GM15510 (cell line): ENCODE results near the gene NDUFV1.

Experiments
- POLR2A ChIP-seq: IDR thresholded peaks from 3 replicates; pipeline ENCODE4 v1.6.1; 2011; ENCODE audit warnings: borderline replicate concordance; ENCODE audit not compliant: insufficient read length; ENCODE audit errors: extremely low read depth

The NDUFV1 gene

DNA sequence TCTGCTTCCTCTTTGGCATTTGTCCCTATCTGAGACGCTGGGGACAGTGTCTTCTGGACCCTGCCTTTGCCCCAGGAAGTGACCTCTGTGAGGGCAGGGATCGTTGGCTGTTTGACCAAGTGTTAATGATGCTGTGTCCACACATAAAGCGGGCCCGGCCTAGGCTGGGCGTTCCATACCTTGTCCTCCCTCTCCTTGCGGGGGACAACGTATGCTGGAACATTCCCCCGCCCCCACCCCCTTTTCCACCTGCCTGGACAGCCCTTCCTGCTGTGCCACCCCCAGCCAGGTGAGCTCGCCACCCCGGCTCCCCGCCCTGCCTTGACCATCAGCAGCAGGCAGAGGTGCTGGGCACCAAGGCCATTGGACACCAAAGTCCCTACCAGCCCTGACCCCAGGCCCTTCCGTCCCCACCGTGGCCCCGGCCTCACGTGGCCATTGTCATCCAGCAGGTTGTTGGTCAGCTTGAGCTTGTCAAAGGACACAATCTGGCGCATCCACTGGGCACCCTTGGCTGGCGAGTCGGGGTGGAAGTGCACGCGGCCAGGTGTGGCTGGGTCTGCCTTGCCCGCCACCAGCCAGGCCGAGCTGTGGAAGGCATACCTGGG, 27.1 kb downstream of the NDUFV1 start:
- no peak for TF ChIP-seq POLR2A

DNA sequence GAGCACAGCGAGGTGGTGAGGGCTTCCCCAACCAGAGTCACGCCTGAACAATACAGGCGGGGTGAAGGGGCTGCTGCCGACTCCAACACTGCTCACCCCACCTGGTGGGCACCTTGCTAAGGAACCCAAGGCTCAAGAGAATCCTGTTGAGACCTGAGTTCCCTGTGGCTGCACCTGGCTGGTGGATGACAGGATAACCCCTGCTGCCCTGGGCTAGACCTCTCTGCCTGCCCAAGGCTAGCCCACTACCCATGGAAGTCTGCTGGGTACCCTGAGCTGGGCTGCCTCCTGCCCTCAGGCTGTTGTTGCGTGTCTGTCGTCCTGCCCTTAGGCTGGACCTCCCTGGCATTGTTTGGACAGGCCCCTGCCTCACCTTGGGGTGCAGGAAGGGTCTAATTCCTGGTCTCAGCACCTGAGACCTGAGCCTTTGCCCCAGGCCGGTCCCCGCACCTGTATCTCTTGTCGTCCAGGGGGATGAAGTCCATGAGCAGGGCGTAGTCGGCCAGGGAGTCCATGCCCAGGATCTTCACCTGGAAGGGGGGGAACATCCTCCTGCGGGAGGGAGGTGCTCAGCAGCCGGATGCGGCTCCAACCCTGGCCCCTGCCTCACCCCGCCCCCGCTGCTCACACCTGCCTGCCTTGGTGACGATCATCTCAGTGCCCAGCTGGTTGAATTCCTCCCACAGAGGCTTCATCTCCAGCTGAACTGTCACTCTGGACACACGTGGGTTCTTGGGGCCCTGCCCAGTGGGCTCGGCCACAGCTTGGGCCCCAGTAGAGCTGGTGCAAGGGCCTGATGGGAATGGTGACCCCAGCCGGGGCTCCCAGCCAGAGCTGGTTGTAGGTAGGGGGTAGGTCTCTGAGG, 27.9 kb downstream of the NDUFV1 start:
- no peak for TF ChIP-seq POLR2A

DNA sequence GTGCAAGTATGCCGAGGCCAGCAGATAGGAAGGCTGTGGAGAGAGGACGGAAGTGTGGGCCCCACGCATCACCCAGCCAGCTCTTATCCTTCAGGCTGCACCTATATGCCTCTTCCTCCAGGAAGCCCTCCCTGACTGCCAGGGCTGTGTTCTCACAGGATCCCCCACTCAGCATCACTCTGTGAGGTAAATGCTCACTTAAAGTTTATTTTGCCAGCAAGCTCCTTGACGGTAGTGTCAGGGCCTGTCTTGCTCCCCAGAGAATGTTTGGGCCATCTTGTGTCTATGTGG, 28.4 kb downstream of the NDUFV1 start:
- TF ChIP-seq POLR2A: no peak

DNA sequence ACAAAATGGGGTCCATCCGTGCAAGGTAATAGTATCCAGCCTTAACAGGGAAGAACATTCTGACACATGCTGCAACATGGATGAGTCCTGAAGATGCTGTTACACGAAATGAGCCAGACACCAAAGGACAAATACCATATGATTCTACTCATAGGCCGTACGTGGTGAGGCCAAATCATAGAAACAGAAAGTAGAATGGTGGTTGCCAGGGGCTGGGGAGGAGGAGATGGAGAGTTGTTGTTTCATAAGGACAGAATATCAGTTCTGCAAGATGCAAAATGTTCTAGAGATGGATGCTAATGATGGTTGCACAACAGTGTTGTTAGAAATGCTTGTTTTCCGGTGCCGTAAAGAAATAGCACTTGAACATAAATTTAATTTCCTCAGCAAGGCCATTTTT, 30.2 kb downstream of the NDUFV1 start:
- TF ChIP-seq POLR2A: no peak

DNA sequence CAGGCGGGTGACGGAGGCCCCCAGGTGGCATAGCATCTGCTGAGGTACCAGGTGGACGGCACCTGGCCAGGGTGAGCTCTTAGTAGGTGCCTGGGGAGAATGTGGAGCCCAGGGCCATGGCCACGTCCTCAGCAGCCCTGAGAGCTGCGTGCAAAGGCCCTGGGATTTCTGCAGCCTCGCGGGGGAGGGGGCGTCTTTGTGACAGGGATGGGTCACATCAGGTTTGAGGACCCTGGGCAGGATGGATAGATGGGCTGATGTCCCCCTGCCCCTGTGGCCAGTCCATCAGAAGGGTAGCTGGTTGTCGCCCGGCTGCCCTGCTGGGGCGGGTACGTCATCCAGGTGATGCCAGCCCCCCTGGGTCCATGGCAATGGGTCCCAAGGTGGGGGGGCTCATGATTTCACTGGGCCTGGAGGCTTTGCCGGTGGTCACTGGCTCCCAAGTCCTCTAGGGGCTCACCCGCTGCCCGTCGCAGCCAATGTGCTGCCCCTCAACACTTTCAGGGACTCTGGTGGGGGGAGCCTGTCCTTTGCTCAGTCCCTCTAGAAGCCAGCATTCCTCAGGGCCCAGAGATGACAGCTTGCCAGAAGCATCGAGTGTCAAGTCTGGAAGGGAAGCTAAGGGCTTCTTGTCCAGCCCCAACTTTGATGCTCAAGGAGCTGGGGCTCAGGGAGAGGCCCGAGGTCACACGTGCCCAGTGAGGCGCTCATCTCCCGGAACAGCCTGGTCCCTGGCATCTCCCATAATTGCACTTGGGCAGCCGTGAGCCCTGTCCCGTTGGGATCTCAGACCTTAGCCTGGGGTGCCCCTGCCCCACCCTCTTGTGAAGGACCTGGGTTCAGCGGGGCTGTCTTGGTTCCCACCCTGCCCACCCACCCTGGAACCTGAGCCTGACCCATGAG, 32.0 kb downstream of the NDUFV1 start:
- no peak for TF ChIP-seq POLR2A

DNA sequence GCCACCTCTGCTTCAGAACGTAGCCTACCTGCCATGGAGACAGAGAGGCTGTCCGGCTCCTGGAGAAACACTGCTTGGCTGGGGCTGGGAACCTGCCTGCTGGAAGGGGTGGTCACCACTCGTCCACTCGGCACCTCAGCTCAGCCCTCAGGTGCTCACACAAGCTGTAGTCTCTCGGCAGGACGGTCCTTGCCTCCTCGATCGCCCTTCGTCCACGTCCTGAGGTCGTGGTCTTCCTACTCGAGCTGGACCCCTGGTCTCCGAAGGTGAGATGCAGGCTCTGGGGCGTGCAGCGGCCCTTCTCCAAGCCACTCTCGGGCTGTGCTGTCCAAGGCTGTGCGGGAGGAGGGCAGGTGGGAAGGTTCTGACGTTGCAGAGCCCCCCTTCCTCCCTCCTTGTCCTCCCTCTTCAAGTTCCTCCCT, 32.7 kb downstream of the NDUFV1 start, which contains the start of gene TBX10:
Gene TBX10 (minus strand): TSS at position 326 of the 422 bp plus-strand sequence. CDS start 291 bp downstream, at position 35.
- no peak for TF ChIP-seq POLR2A

DNA sequence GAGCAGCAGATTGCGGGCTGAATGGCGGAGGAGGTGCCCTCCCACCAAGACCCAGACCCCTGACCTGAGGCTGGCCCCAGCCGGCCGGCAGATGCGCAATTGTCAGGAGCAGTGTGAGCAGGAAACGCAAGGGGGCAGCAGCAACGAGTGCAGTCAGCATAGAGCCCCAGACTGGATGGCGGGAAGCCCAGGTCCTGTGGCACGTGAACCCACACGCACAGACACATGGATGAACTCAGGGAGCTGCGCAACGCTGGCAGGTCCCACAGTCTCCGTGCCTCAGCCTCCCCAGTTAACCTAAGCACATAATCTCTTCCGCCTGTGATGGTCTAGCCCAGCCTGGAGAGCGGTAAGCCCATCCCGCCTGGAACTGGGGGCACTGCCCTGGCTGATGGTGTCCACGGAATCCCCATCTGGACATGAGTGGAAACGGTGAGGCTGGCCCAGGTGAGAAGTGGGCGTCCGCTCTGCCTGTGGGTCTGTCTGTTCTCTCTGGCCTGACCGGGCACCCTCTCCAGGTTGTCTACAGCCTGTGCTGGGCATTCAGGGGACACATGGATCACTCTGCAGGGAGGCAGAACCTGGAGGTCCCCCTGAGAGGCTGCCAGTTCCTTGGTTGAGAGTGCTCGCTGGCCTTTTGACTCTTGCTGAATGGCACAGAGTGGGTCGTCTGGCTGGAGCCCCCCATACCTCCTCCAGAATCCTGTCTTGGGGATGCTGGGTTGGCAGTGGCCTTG, 33.5 kb downstream of the NDUFV1 start:
- no peak for TF ChIP-seq POLR2A

DNA sequence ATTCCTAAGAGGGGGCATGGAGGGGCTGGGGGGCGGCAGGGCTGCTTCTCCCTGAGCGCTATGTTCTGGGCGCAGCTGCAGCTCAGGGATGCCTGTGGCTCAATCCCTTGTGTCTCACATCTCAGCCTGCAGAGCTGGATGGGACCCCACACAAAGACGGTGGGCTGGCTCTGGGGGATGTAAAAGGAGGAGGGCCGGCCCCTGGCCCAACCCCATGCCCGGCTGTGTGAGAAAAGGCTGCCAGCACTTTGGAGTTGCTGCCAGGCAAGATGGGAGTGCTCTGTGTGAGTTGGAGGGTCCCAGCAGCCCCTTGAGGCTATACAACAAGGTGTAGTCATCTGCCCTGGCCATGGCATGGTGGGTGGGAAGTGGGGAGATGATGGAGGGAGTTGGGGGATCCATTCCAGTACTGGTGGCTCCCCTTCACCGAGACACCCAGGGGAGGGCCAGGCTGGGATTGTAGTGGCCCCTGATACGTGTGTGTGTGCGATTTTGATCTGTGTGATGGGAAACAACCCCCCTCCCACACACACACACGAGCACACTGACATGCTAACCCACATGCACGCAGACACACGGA, 34.1 kb downstream of the NDUFV1 start:
- no peak for TF ChIP-seq POLR2A

DNA sequence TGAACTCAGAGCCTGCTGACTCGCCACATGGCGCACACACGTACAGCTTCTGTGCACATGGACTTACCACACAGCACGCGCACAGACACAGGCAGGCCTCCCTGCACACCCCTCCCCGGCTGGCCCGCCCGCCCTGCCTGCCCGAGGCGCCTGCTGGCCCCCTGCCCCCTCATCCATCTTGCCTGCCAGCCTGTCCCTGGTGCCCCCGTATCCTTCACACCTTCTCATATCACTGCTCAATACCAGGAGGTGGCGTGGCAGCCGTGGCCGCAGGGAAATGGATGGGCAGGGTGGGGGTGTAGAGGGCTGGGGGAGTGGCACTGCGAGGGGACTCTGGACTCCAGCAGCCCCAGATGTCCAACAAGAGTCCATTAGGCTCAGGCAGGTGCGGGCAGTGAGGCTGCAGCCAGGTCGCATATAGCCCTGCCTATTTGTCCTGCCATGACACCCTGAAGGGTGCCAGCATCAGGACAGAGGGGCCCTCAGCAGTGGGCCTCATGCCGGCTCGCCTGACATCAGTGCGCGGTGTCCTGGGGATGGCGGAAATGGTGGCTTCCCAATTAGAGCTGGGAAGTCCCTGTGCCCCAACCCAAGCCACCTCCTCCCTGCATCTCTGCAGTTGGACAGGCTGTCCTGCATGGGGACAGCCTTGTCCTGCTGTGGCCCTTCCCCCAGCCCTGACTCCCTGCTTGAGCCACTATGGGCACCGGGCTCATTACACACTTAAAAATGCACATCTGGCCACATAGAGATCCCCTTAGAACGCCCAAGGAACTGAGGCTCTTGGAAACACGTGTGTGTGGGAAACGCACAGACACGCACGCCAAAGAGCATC, 34.8 kb downstream of the NDUFV1 start:
- TF ChIP-seq POLR2A: no peak

DNA sequence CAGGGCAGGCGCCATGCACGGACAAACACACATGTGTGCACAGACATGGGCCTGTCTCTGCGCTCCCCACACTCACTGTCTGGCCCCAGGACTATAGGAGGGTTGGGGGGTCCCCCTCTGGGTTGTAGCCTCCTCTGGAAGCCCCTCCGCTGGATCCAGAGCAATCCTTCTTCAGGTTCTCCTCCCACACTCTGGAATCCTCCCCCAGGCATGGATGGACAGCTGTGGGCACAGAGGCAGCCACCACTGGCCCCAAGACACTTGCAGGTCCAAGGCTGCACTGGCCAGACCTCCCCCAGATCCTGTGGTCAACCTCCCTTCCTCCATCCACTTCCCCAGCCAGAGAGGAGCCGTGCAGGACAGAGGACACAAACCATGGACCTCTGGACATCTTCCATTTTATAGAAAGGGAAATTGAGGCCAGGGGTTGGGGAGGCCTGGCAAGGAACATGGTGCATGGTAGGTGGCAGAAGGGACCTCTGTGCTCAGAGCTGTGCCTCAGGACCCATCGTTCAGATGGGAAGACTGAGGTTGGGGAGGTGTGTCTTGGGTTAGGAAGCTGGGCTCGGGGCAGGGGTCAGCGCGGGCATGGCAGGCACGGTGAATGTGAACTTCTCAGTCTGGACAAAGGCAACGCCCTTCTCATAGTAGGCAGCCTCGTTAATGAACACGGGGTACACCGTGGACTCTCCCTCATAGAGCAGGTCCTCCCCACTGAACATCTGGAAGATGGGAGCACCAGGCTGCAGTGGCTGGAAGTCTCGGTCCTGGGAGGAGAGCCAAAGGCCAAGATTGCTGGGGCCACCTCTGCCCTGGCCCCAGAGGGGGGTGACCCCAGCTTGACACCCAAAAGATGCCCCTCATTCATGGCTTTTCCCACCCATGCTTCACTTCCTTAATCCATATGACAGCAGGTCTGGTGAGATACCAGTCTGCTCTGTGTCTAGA, 35.7 kb downstream of the NDUFV1 start:
- no peak for TF ChIP-seq POLR2A

DNA sequence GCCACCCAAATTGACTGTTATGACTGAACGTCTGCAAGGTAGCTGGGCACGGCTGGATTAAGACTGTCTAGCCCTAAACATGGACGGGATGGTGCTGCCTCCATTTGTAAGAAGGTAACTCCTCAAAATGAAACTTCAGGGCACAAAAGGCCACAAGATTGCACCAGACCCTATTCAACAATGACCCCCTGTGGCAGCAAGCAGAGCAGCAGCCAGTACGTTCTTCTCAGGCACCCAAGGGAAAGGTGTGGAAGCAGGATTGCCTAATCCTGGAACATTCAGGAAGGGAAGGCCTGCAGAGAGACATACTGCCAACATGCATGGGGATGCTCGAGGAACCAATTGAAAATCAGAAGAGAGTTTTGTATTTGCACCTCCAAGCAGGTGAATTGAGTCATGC, 37.3 kb downstream of the NDUFV1 start:
- no peak for TF ChIP-seq POLR2A
